ENCODE results near the gene STRIT1.

- TF ChIP-seq POLR2AphosphoS5 (IDR thresholded peaks at IDR 0.05) (no peak), CTCF (IDR thresholded peaks at IDR 0.05) (no peak), POLR2A (IDR thresholded peaks at IDR 0.05) (no peak), EP300 (IDR thresholded peaks at IDR 0.05) (no peak)
Observed at GRCh38 chr3:155270485-155271342, 22.8 kb downstream of the STRIT1 start.

Measured in upper lobe of left lung (tissue), 4 donors.